Heart right ventricle (tissue), 16 donors: ENCODE results near the gene BRSK1. TPM values are rescaled to one million over a fixed set of nuclear protein-coding genes. Genes with fewer than 3 reads are reported as not detected.

ENCODE experiments used
- ATAC-seq, 8 donors: fragments of 200-7000 bp; cut with Tn5 transposase; one replicate each; pipeline ENCODE4 v1.9.1; 2020; ENCODE audit warnings: mild to moderate bottlenecking in 8 of 8, moderate library complexity in 8 of 8, moderate number of reproducible peaks in 1 of 8
- DNase-seq, 2 donors: peaks; one replicate each; pipeline ENCODE4 v3.0.0-alpha.2; 2020
- H3K27ac ChIP-seq, 10 donors: fragments of 200-600 bp; sonication (generic) in 2 of 10; one replicate each; pipeline versions ENCODE4 v1.5.0 to v1.8.0; 2020 to 2022; ENCODE audit warnings: mild to moderate bottlenecking in 3 of 10
- H3K27me3 ChIP-seq, 7 donors: fragments of 200-600 bp; one replicate each; pipeline ENCODE4 v1.8.0; 2021 to 2022; ENCODE audit warnings: mild to moderate bottlenecking in 2 of 7
- H3K36me3 ChIP-seq, 9 donors: fragments of 200-600 bp; sonication (generic) in 1 of 9; one replicate each; pipeline versions ENCODE4 v1.5.0 to v1.8.0; 2020 to 2022; ENCODE audit warnings: mild to moderate bottlenecking in 2 of 9
- H3K4me1 ChIP-seq, 9 donors: fragments of 200-600 bp; sonication (generic) in 1 of 9; one replicate each; pipeline versions ENCODE4 v1.5.0 to v1.8.0; 2020 to 2022; ENCODE audit warnings: mild to moderate bottlenecking in 4 of 9
- H3K4me3 ChIP-seq, 10 donors: fragments of 200-600 bp; sonication (generic) in 2 of 10; one replicate each; pipeline versions ENCODE4 v1.5.0 to v1.8.0; 2020 to 2022; ENCODE audit warnings: mild to moderate bottlenecking in 7 of 10, moderate library complexity in 2 of 10
- H3K9me3 ChIP-seq, 11 donors: fragments of 200-600 bp in 10 of 11; sonication (generic) in 2 of 11; one replicate each; pipeline versions ENCODE4 v1.5.0 to v1.8.0; 2013 to 2022; ENCODE audit warnings: mild to moderate bottlenecking in 2 of 11, control low read depth in 1 of 11, moderate library complexity in 1 of 11
- CTCF ChIP-seq, 9 donors: fragments of 200-600 bp; sonication (generic) in 2 of 9; IDR thresholded peaks; one replicate each; pipeline versions ENCODE4 v1.5.0 to v1.8.0; 2021 to 2022; ENCODE audit warnings: antibody characterized with exemption in 9 of 9, mild to moderate bottlenecking in 5 of 9, moderate library complexity in 1 of 9
- WGBS, 2 donors: extraction: QIAGEN DNeasy Blood & Tissue Kit; methylation state at CpG; one replicate each; pipeline ENCODE4 v1.1.7; 2013; ENCODE audit warnings: inconsistent platforms in 1 of 2; 5-methylcytosine and 5-hydroxymethylcytosine counted together
- intact Hi-C, 10 donors: fragments of 100-400 bp; cut with DNase I; formaldehyde crosslinking; loops; one replicate each; pipeline versions ENCODE4 v1.11.1 to v1.14.2; 2022
- polyA plus RNA-seq, 2 donors: library from polyadenylated mRNA; stranded (reverse); fragments of 200-250 nt; gene quantifications; one replicate each; pipeline ENCODE4 v1.2.3, GENCODE V29; 2013
- total RNA-seq, 10 donors: library from RNA; stranded (reverse); fragmentation: NEBNext Ultra II Directional in 3 of 10; extraction: Animal tissue kit (Norgen Biotek cat#: 25700) in 3 of 10; gene quantifications; one replicate each; pipeline versions ENCODE4 v1.2.1 to v1.2.4, GENCODE V29; 2021 to 2023
- donor health status: Arrhythmogenic right ventricular cardiomyopathy.
- donor health status: ischemic (EF 13 %, LVEDD 7.1; RV severe dilation, severe dysfunction).
- donor health status: healthy with polysubstance abuse.
- donor health status: DM: no; HTN: yes; CAD: no.
- donor health status: DM: no; HTN: no; CAD: no.
- donor health status: ischemic (EF 25% LVEDD 6.9; RV normal size, moderate dysfunction).
- donor health status: ischemic (EF 25% LVEDD 5.7; RV mildly dilated, moderate dysfunction).
- donor health status: healthy.
- donor health status: DM: yes; HTN: yes; CAD: no.
- donor health status: Ischemic cardiomyopathy.
- donor health status: ischemic (EF 35%, LVEDD 5.7; RV mildly dilated, moderate dysfunction).
- donor health status: nonischemic (EF 11% LVEDD 7.7; RV severe dilation, severe dysfunction).
- donor health status: DM: yes; HTN: yes; CAD: no.
- donor health status: PGD.
- donor health status: ischemic (EF 29% LVEDD 5.4; RV normal size, mild dysfunction).
- donor health status: nonischemic (EF 23%, LVEDD 6.1; RV moderate dilation, normal function).

BRSK1 gene
- total and polyA plus RNA-seq, 12 donors, result 1.8 to 12.6 (median 3.2) TPM

DNA sequence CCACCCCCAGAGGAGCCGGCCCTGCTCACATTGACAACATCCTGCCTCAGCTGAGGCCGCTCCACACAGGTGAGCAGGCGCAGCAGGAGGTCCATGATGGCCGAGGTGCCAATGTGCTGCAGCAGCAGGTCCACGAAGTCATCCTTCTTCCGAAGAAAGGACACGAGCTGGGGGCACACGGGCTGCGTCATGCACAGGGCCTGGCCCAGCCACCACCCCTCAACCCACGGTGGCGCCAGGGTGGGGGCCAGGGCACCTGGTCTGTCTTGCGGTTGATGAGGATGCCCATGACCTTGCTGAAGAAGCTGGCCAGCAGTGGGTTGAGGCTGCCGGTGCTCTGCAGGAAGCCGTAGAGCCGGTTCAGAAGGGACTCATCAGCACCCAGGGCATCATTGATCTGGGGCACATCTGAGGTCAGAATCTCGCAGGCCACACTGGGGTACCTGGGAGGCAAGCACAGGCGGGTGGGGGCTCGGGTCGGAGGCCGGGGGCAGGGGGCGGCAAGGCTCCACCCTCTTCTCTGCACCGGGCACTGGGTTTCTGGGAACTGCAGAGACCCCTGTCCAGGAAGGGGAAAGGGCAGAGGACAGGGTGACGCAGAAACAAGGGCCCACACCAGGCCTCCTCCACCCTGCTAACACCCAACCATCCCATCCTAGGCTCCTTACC is 38.4 kb upstream of the BRSK1 start:
- ATAC-seq, result no peak
- Histone ChIP-seq H3K4me3 (no peak overlapping the region), H3K4me1 (peaks cover 7 to 34% (median 25%) of the 10 kb centered on the region in 9 donors), H3K9me3 (no peaks in the 10 kb centered on the region), H3K27ac (no peak overlapping the region), H3K36me3 (peaks cover 7 to 84% (median 44%) of the 10 kb centered on the region in 9 donors), H3K27me3 (no peaks in the 10 kb centered on the region)
- intact Hi-C loops, result no loop called here
- no peak for TF ChIP-seq CTCF (IDR thresholded peaks at IDR 0.05)
- DNase-seq, result no peak
- 94 to 95% methylated on average over 22 to 23 of the region's 23 CpGs for WGBS, 2 donors

DNA sequence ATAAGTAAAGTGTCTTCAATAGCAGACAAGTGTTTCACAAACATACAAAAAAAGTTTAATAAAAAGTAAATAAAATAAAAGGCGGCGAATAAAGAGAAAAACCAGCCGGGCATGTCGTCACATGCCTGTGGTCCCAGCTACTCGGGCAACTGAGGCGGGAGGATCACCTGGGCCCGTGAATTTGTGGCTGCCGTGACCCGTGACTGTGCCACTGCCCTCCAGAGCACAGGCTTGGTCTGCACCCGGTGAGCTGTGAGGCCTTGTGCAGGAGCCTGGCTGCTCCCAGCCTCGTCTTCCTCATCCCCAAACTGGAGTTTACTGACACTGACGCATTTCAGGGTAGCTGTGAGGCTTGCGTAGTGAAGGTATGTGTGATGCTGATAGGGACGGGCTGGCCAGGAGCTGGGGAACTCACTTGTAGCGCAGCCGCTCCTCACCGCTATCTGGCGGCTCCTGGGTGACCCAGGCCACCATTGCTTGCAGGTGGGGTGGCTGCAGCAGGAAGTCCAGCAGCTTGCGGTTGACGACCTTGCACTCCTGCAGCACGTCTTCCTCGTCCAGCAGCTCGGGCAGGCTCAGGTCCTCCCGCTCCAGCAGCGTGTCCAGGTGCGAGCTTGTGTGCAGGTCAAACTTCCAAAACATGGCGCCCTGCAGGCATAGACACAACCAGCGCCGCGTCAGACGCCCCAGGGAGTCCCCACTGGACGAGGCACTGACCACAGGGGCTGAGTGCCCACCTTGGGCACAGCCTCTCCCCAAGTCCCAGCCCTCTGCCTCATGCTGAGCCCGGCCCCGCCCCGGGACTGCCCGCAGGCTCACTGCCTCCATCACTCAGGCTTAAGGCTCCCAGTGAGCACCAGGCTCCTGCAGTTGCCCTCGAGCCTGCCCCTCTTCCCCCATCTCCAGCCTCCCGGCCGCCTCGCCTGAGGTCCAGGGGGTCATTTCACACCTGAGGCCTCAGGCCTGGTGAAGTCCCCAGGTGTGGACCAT is 37.0 kb upstream of the BRSK1 start:
- Histone ChIP-seq H3K36me3 (peaks cover 3 to 76% (median 33%) of the 10 kb centered on the region in 9 donors), H3K9me3 (no peaks in the 10 kb centered on the region), H3K27me3 (no peaks in the 10 kb centered on the region), H3K27ac (peak overlapping the region in 2 of 10 donors; percentile 20 to 22), H3K4me3 (no peak overlapping the region), H3K4me1 (peaks cover 8 to 46% (median 35%) of the 10 kb centered on the region in 9 donors)
- intact Hi-C loops, result no loop called here
- 91 to 92% methylated on average over 40 of the region's 40 CpGs for WGBS, 2 donors
- TF ChIP-seq CTCF (IDR thresholded peaks at IDR 0.05), result no peak
- ATAC-seq (peak in 1 of 8 donors; percentile 14), DNase-seq (no peak)

DNA sequence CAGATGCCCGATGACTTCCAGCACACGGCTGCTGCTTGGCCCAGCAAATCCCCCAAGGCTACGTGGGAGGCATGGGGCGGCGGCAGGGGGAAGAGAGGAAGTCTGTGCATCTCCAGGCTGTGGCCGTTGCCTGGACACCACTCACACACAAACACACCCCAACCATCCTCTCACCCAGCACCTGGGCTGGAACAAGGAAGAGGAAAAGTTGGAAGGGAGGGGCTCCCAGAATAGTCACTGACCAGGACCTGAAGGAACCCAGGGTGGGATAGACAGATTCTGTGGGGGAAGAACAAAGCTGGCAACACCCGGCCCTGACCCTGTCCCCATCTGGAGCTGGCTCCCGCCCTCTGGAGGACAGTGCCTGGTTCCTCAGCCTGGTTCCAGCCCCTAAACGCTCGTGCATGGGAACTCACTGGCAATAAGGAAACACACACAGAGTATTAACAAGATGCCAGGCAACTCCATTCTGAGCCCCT is 36.1 kb upstream of the BRSK1 start:
- peak overlapping the region in 6 of 10 donors; percentile 10 to 50 (median 26) for H3K27ac ChIP-seq
- no peak overlapping the region for H3K4me3 ChIP-seq
- intact Hi-C loops, result no loop called here
- ATAC-seq (peak; percentile 36 to 83 (median 76)), DNase-seq (peak; percentile 50 to 60)
- TF ChIP-seq CTCF (IDR thresholded peaks at IDR 0.05), result peak in 1 of 9 donors; percentile 7
- peaks cover 10 to 55% (median 43%) of the 10 kb centered on the region in 9 donors for H3K4me1 ChIP-seq
- H3K27me3 ChIP-seq, result no peaks in the 10 kb centered on the region
- peaks cover 0 to 68% (median 24%) of the 10 kb centered on the region in 9 donors for H3K36me3 ChIP-seq
- H3K9me3 ChIP-seq, result no peaks in the 10 kb centered on the region
- 21 to 33% methylated on average over 10 of the region's 10 CpGs for WGBS, 2 donors

DNA sequence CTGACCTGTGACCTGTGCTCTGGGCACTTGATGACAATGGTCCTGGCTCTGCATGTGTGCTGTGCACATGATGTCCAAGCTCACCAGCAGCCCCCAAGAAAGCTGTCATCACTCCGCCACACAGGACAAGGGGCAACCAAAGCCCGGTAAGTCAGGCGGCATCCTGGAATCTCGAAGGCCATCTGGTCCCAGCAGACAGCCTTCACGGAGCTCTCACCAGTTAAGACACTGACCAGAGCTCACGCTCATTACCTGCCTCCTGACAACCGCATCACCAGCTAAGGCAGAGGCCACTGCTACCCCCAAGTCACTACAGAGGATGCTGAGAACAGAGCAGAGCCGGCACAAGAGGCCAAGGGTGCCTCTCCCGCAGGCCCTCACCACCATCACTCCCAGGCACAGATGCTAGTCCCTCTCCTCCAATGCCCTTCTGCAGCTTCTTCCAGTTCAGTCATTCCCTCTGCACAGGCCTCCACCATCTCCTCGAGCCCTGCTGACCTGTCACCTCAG is 35.6 kb upstream of the BRSK1 start:
- TF ChIP-seq CTCF (IDR thresholded peaks at IDR 0.05), result no peak
- Histone ChIP-seq H3K27ac (peak overlapping the region in 6 of 10 donors; percentile 9 to 50 (median 26)), H3K27me3 (no peaks in the 10 kb centered on the region), H3K4me3 (no peak overlapping the region), H3K9me3 (no peaks in the 10 kb centered on the region), H3K4me1 (peaks cover 10 to 61% (median 47%) of the 10 kb centered on the region in 9 donors), H3K36me3 (peaks cover 0 to 66% (median 23%) of the 10 kb centered on the region in 9 donors)
- 46 to 51% methylated on average over 10 of the region's 10 CpGs for WGBS, 2 donors
- no peak for ATAC-seq
- no peak for DNase-seq
- intact Hi-C loops, result no loop called here
